C4-2B (cell line): ENCODE data around the gene NUP210.

Source experiments
- CTCF ChIP-seq: fragments of 450-650 bp; conservative IDR thresholded peaks from 2 replicates; pipeline ENCODE4 v1.5.1; 2017; ENCODE audit warnings: mild to moderate bottlenecking
- ZFX ChIP-seq: fragments of 450-650 bp; IDR thresholded peaks from 2 replicates; pipeline ENCODE4 v1.6.1; 2017

GRCh38 chr3:13332740-13333139 lies 87.4 kb downstream of the NUP210 start:
- TF ChIP-seq CTCF (no peak), ZFX (no peak)
